DOHH2 (cell line): ENCODE results near the gene ESF1.

Experiments used
- H3F3A ChIP-seq: fragments of 200-600 bp; sonication (generic), shearing (Covaris generic); 2 replicates; pipeline ENCODE4 v1.6.0; 2016; ENCODE audit warnings: antibody characterized with exemption, mild to moderate bottlenecking; ENCODE audit not compliant: control insufficient read depth, insufficient read depth
- H3K27ac ChIP-seq: fragments of 200-600 bp; sonication (generic); 2 replicates; pipeline ENCODE4 v1.5.1; 2014; ENCODE audit warnings: low read depth, mild to moderate bottlenecking, low read length, moderate library complexity
- H3K27me3 ChIP-seq: fragments of 200-600 bp; sonication (generic); 2 replicates; pipeline ENCODE4 v1.6.1; 2014; ENCODE audit warnings: mild to moderate bottlenecking, low read length, mixed read lengths; ENCODE audit not compliant: control insufficient read depth
- H3K36me3 ChIP-seq: fragments of 200-600 bp; sonication (generic); 2 replicates; pipeline ENCODE4 v1.6.1; 2014; ENCODE audit warnings: mild to moderate bottlenecking, low read length, moderate library complexity, mixed read lengths; ENCODE audit not compliant: control insufficient read depth
- H3K4me1 ChIP-seq: fragments of 200-600 bp; sonication (generic); 2 replicates; pipeline ENCODE4 v1.6.1; 2014; ENCODE audit warnings: mild to moderate bottlenecking, low read length, mixed read lengths; ENCODE audit not compliant: control insufficient read depth
- H3K4me2 ChIP-seq: fragments of 200-600 bp; sonication (generic); 2 replicates; pipeline ENCODE4 v1.6.0; 2014; ENCODE audit warnings: mild to moderate bottlenecking, low read length, moderate library complexity
- H3K4me3 ChIP-seq: fragments of 200-600 bp; sonication (generic); 2 replicates; pipeline ENCODE4 v1.5.1; 2014; ENCODE audit warnings: mild to moderate bottlenecking, low read length, mixed read lengths
- H3K79me2 ChIP-seq: fragments of 200-600 bp; sonication (generic); 2 replicates; pipeline ENCODE4 v1.6.1; 2014; ENCODE audit warnings: mild to moderate bottlenecking, low read length, mixed read lengths; ENCODE audit not compliant: control insufficient read depth
- H3K9me2 ChIP-seq: fragments of 200-600 bp; sonication (generic); replicated peaks from 2 replicates; pipeline ENCODE4 v1.6.1; 2014; ENCODE audit warnings: mild to moderate bottlenecking, low read length, mixed read lengths; ENCODE audit not compliant: control insufficient read depth
- H3K9me3 ChIP-seq: fragments of 200-600 bp; sonication (generic); 2 replicates; pipeline ENCODE4 v1.6.1; 2014; ENCODE audit warnings: antibody characterized with exemption, low read length, mixed read lengths; ENCODE audit not compliant: control insufficient read depth, insufficient read depth
- H4K20me1 ChIP-seq: fragments of 200-600 bp; sonication (generic); 2 replicates; pipeline ENCODE4 v1.6.0; 2014; ENCODE audit warnings: low read depth, mild to moderate bottlenecking, antibody characterized with exemption, low read length, moderate library complexity; ENCODE audit not compliant: control insufficient read depth, insufficient read depth
- EZH2phosphoT487 ChIP-seq: fragments of 200-600 bp; sonication (generic); IDR thresholded peaks from 2 replicates; pipeline ENCODE4 v1.6.1; 2017; ENCODE audit warnings: borderline replicate concordance, mild to moderate bottlenecking, antibody characterized with exemption, low read length, moderate library complexity, mixed read lengths
- TF ChIP-seq, protein P1 (sequence below): fragments of 200-600 bp; sonication (generic); IDR thresholded peaks from one replicate; pipeline ENCODE4 v1.5.1; 2014; ENCODE audit warnings: antibody characterized with exemption, mild to moderate bottlenecking, low read depth, low read length; ENCODE audit not compliant: poor library complexity, severe bottlenecking

Gene ESF1

DNA sequence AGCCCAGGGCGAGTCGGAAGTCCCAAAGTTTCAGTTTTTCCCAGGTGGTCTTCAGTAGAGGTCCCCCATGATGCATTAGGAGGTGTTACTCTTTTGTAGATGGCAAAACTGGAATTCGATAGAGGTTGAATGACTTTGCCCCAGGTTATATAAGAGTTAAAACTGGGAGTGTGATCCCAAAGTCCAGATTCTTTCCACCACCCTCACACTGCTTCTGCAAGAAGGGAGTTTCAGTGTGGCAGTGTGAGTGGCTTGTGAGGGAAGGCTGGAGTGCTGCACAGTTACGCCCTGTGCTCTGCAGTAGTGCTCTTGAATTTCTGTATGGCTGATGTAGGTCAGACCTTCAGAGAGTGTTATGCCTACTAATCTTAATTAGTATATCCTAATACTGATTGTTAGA, 30.0 kb upstream of the ESF1 start:
- H3F3A ChIP-seq: peaks cover 1% of the 10 kb centered on the region; the same call in 1 of the 2 replicates
- TF ChIP-seq EZH2phosphoT487: no peak
- TF ChIP-seq, protein P1, sequence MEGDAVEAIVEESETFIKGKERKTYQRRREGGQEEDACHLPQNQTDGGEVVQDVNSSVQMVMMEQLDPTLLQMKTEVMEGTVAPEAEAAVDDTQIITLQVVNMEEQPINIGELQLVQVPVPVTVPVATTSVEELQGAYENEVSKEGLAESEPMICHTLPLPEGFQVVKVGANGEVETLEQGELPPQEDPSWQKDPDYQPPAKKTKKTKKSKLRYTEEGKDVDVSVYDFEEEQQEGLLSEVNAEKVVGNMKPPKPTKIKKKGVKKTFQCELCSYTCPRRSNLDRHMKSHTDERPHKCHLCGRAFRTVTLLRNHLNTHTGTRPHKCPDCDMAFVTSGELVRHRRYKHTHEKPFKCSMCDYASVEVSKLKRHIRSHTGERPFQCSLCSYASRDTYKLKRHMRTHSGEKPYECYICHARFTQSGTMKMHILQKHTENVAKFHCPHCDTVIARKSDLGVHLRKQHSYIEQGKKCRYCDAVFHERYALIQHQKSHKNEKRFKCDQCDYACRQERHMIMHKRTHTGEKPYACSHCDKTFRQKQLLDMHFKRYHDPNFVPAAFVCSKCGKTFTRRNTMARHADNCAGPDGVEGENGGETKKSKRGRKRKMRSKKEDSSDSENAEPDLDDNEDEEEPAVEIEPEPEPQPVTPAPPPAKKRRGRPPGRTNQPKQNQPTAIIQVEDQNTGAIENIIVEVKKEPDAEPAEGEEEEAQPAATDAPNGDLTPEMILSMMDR: no peak
- H3K27me3 ChIP-seq: no peaks in the 10 kb centered on the region
- no peaks in the 10 kb centered on the region for H3K9me3 ChIP-seq
- H3K4me1 ChIP-seq: peaks cover 6% of the 10 kb centered on the region; the same call in 1 of the 2 replicates
- no peaks in the 10 kb centered on the region for H3K9me2 ChIP-seq
- no peaks in the 10 kb centered on the region for H3K79me2 ChIP-seq
- H4K20me1 ChIP-seq: 0 out of 2 replicates have a peak, but pooled peaks cover under 1% of the 10 kb centered on the region
- H3K27ac ChIP-seq: no peak overlapping the region
- no peak overlapping the region for H3K4me2 ChIP-seq
- H3K4me3 ChIP-seq: no peak overlapping the region
- H3K36me3 ChIP-seq: peaks cover 70% of the 10 kb centered on the region

DNA sequence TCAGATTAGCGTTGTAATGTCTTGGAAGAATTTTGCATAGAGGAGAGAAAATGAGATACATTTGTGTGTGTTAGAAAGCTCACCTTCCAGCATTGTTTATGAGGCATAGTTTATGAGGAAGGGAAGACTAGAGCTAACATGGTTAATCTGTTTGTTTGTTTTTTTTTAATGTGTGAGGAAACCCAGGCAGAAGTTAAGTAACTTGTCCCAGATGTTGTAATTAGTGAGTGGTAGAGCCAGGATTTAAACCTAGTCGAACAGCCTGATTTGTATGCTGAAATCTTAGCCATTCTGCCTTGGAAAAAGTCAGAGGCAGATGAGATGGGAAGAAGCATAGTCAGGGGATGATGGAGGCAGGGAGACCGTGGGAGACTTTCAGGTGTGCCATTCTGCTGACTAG, 29.2 kb upstream of the ESF1 start:
- TF ChIP-seq, protein P1: no peak
- no peak for TF ChIP-seq EZH2phosphoT487
- H3K27me3 ChIP-seq: no peaks in the 10 kb centered on the region
- no peak overlapping the region for H3K4me2 ChIP-seq
- peaks cover 78% of the 10 kb centered on the region for H3K36me3 ChIP-seq
- no peaks in the 10 kb centered on the region for H3K9me3 ChIP-seq
- no peaks in the 10 kb centered on the region for H3F3A ChIP-seq
- H4K20me1 ChIP-seq: no peaks in the 10 kb centered on the region
- no peaks in the 10 kb centered on the region for H3K79me2 ChIP-seq
- no peak overlapping the region for H3K4me3 ChIP-seq
- H3K9me2 ChIP-seq: no peaks in the 10 kb centered on the region
- peaks cover 6% of the 10 kb centered on the region; the same call in 1 of the 2 replicates for H3K4me1 ChIP-seq
- H3K27ac ChIP-seq: no peak overlapping the region

DNA sequence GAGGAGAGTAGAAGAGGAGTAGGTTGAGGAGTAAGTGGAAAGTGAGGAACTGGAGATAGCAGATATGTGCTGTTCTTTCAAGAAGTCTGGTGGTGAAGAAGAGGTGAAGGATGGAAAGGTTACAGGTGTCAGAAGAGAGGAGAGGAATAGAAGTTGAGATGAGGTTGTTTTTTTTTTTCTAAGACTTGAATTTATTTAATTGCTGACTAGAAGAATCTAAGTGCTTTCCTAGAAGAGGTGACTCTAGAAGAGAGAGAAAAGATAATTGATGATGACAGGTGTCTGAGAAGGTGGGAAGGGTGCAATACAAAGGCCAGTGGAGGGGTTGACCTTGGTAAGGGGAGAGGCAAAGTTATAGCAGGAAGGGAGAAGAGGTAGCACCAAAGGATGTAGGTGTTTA, 25.7 kb upstream of the ESF1 start:
- no peaks in the 10 kb centered on the region for H4K20me1 ChIP-seq
- H3K4me3 ChIP-seq: no peak overlapping the region
- TF ChIP-seq EZH2phosphoT487: no peak
- TF ChIP-seq, protein P1: no peak
- no peak overlapping the region for H3K4me2 ChIP-seq
- H3F3A ChIP-seq: no peaks in the 10 kb centered on the region
- peaks cover 6% of the 10 kb centered on the region; the same call in 1 of the 2 replicates for H3K4me1 ChIP-seq
- no peaks in the 10 kb centered on the region for H3K27me3 ChIP-seq
- no peaks in the 10 kb centered on the region for H3K79me2 ChIP-seq
- peaks cover 57% of the 10 kb centered on the region for H3K36me3 ChIP-seq
- no peak overlapping the region for H3K27ac ChIP-seq
- H3K9me3 ChIP-seq: no peaks in the 10 kb centered on the region
- no peaks in the 10 kb centered on the region for H3K9me2 ChIP-seq

DNA sequence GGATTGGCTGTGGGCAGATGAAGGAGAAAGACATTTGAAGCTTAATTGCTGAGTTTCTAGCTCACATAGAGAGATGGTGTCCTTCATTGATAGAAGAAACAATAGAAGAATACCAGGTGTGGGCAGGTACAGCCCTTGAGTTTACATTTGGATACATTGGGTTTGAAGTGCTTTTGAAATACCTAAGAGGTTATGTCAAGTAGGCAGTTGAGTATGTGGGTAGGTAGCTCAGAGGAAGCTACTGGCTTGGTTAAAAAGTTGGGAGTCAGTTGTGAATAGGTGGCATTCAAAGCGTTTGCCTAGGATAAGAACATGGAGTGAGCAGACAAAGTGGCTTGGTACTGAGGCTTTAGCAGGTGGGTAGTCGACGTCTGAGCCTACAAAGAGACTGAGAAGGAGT, 25.1 kb upstream of the ESF1 start:
- Histone ChIP-seq H3F3A (no peaks in the 10 kb centered on the region), H4K20me1 (no peaks in the 10 kb centered on the region), H3K4me1 (peaks cover 6% of the 10 kb centered on the region; the same call in 1 of the 2 replicates), H3K4me3 (no peak overlapping the region), H3K27ac (no peak overlapping the region), H3K9me2 (no peaks in the 10 kb centered on the region), H3K9me3 (no peaks in the 10 kb centered on the region), H3K4me2 (no peak overlapping the region), H3K36me3 (peaks cover 52% of the 10 kb centered on the region), H3K27me3 (no peaks in the 10 kb centered on the region), H3K79me2 (no peaks in the 10 kb centered on the region)
- TF ChIP-seq, protein P1: no peak
- no peak for TF ChIP-seq EZH2phosphoT487
